SJSA1 (cell line): ENCODE data around the gene ZRANB1. TPM values are rescaled to one million over a fixed set of nuclear protein-coding genes. Genes with fewer than 3 reads are reported as not detected.

Experiments
- DNase-seq, 2 experiments: peaks; one replicate each; pipeline ENCODE4 v3.0.0-alpha.2; 2015 to 2020; ENCODE audit warnings: low spot score in 2 of 2, low read depth in 1 of 2
- H3K27ac ChIP-seq: fragments of 250-450 bp; sonication (Bioruptor Pico); 2 replicates; pipeline ENCODE4 v1.5.1; 2020; ENCODE audit warnings: mild to moderate bottlenecking, moderate library complexity
- H3K27me3 ChIP-seq: fragments of 250-450 bp; sonication (Bioruptor Pico); replicated peaks from 2 replicates; pipeline ENCODE4 v1.5.1; 2020; ENCODE audit warnings: mild to moderate bottlenecking, moderate library complexity
- H3K36me3 ChIP-seq: fragments of 250-450 bp; sonication (Bioruptor Pico); 2 replicates; pipeline ENCODE4 v1.5.1; 2020; ENCODE audit warnings: mild to moderate bottlenecking
- H3K4me1 ChIP-seq: fragments of 250-450 bp; sonication (Bioruptor Pico); replicated peaks from 2 replicates; pipeline ENCODE4 v1.6.1; 2021; ENCODE audit warnings: mild to moderate bottlenecking
- H3K4me3 ChIP-seq: fragments of 250-450 bp; sonication (Bioruptor Pico); 2 replicates; pipeline ENCODE4 v1.5.1; 2020; ENCODE audit warnings: mild to moderate bottlenecking
- H3K9me3 ChIP-seq: fragments of 250-450 bp; sonication (Bioruptor Pico); replicated peaks from 2 replicates; pipeline ENCODE4 v1.5.1; 2020; ENCODE audit warnings: mild to moderate bottlenecking
- total RNA-seq: library from RNA; depleted of rRNA; stranded (reverse); fragments of >200 nt; shearing (Covaris generic); gene quantifications from 2 replicates; pipeline ENCODE4 v1.2.3, GENCODE V29; 2014

Gene ZRANB1
- total RNA-seq, 1 experiment from 2014 or later = 27.1 TPM

DNA sequence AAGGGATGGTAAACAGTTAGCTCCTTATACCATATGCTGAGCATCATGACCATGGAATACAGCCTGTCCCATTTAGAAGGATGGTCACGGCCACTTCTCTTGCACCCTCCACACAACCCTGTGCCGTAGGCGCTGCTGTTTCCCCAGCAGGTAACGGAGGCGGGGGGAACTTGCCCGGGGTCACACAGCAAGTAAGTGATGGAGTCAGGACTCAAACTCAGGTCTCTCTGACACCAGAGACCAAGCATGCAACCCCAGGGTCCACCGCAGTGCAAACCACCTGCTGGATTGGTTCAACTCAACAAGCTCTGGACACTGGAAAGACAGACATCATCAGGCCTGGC is 71.6 kb downstream of the ZRANB1 start:
- Histone ChIP-seq H3K27ac (no peak overlapping the region), H3K4me3 (no peak overlapping the region), H3K36me3 (peaks cover 25% of the 10 kb centered on the region), H3K9me3 (0 out of 2 replicates have a peak, but pooled peaks cover 3% of the 10 kb centered on the region), H3K27me3 (no peaks in the 10 kb centered on the region), H3K4me1 (peaks cover 27% of the 10 kb centered on the region)
- no peak for DNase-seq

DNA sequence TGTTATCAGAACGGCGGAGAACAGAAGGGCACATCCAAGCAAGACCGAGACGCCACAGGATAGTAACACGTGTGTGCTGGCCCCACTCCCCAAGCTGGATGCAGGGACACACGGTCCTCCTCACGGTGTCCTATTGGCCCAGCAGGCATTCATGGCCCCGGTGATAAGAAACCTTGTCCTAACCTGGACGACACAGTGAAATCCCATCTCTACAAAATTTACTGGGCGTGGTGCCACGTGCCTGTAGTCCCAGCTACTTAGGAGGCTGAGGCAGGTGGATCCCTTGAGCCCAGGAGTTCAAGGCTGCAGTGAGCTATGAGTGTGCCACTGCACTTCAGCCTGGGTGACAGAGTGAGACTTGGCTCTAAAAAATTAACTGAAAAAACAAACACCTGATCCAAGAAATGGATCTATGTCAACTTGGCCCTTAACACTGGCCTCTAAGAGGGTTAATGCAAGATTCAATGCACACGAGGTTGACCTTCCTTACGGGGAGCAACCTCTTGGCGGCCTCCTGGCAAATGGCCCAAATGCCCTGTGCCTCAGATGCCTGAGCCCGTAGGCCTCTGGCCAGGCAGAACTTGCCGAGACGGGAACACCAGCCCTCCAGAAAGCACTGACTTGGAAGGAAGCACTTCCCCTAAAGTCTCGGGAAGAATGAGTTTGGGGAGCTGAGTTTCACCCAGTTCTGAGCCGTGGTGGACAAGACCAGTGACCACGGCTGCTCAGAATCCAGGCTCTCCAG is 72.3 kb downstream of the ZRANB1 start:
- Histone ChIP-seq H3K36me3 (peaks cover 24% of the 10 kb centered on the region), H3K9me3 (0 out of 2 replicates have a peak, but pooled peaks cover 3% of the 10 kb centered on the region), H3K27me3 (no peaks in the 10 kb centered on the region), H3K4me1 (peaks cover 27% of the 10 kb centered on the region), H3K27ac (no peak overlapping the region), H3K4me3 (no peak overlapping the region)
- DNase-seq = no peak

DNA sequence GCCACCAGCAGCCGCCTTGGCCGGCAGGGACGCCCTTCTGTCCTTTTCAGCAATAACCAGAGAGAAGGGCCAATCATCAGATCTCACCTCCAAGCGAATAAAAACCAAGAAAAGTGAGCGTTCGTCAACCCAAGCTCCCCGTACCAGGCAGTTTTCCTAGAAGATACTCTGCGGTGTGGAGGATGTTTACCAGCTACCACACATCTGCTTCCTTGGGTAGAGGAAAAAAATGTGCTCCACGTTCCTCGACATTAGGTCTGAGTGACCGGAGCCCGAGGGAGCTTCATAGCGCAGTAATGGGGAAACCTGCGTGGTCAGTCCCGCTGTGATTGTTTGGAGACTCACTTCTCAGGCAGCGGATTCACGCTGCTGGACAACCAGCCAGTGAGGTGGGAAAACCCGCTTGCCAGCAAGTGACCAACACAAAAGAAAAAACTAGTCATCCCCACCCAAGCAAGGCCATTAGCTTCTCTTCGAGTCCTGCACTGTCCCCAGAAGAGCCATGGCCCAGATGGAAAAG is 73.0 kb downstream of the ZRANB1 start:
- H3K9me3 ChIP-seq = 0 out of 2 replicates have a peak, but pooled peaks cover 3% of the 10 kb centered on the region
- no peak overlapping the region for H3K27ac ChIP-seq
- H3K4me3 ChIP-seq = no peak overlapping the region
- no peaks in the 10 kb centered on the region for H3K27me3 ChIP-seq
- no peak for DNase-seq
- peaks cover 26% of the 10 kb centered on the region for H3K36me3 ChIP-seq
- peaks cover 27% of the 10 kb centered on the region for H3K4me1 ChIP-seq

DNA sequence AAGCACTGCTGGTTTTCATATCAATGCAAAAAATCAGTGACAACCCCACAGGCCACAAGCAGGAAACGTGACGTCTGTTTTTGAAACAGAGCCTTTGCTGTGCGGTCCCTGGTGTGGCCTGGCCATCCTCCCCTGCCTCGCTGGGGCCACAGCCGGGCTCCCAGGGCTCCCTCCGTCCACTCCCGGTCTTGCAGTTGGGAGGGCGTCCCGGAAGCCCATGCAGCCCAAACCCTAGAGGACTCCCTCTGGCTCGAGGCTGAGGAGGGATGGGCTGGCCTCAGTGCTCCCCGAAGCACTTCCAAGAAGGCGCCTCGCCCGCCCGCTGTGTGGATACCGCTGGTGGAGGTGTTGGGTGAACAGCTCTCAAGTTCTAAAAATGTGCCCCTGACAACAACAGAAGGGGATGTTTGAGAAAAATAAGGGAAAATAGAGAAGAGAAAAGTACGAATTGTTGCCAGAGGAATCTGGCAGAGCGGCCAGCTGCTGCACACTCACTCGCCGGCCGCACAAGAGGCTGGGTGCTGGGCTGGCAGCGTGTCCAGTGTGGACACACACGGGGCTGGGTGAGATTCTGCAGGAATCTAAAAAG is 73.5 kb downstream of the ZRANB1 start:
- no peak overlapping the region for H3K27ac ChIP-seq
- no peaks in the 10 kb centered on the region for H3K27me3 ChIP-seq
- peaks cover 24% of the 10 kb centered on the region for H3K36me3 ChIP-seq
- 0 out of 2 replicates have a peak, but pooled peaks cover under 1% of the 10 kb centered on the region for H3K9me3 ChIP-seq
- H3K4me1 ChIP-seq = peaks cover 27% of the 10 kb centered on the region
- DNase-seq = no peak
- no peak overlapping the region for H3K4me3 ChIP-seq

DNA sequence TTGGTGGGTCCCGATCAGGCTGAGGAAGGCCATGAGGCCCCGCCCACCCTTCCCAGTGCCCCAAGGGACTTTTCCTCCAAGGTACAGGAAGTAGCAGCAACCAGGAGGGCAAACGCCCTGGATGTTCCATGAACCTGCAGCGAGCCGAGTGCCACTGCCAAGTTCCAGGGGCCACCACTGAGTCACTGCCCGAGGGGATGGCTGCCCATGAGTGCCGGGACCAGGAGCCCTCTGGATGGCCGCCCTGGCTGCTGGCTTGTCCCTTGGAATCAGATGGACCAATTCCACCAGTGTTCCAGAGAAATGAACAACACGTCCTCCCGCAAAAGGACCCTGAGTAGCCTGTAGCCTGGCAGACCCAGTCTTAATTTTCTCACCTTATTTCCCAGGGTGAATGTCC is 74.2 kb downstream of the ZRANB1 start:
- peaks cover 21% of the 10 kb centered on the region for H3K36me3 ChIP-seq
- H3K27ac ChIP-seq = no peak overlapping the region

DNA sequence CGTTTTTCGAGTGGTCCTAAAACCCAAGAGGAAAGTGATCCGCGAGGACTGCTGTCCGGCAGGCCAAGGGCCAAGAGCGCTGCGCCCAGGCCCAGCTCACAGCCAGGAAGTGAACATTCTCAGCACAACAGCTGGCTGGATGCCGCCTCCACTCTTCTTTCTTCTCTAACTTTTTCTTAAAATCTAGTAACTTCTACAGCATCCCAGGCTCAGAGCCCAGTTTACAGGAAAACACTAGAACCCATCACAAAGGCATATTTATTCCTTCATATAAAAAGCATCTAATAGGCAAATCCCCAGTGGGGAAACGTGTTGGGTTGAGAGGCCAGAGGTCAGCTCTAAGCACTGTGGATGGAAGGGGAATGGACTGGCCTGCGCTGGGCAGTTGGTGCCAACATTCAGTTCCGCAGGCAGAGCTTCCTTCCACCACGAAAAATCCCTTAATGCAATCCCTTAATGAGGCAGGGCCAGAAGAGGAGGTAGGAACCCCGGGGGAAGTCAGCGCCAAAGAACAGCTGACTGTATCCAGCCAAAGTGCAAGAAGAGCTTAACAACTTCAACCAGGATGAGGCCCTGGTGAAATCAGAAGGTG is 74.8 kb downstream of the ZRANB1 start:
- Histone ChIP-seq H3K4me3 (no peak overlapping the region), H3K36me3 (peaks cover 23% of the 10 kb centered on the region), H3K4me1 (peaks cover 18% of the 10 kb centered on the region), H3K27me3 (no peaks in the 10 kb centered on the region), H3K9me3 (no peaks in the 10 kb centered on the region), H3K27ac (no peak overlapping the region)
- no peak for DNase-seq

More for the DNA sequence above, 74.2 kb downstream of the ZRANB1 start:
- DNase-seq = no peak
- Histone ChIP-seq H3K9me3 (no peaks in the 10 kb centered on the region), H3K4me1 (peaks cover 24% of the 10 kb centered on the region), H3K4me3 (no peak overlapping the region), H3K27me3 (no peaks in the 10 kb centered on the region)

DNA sequence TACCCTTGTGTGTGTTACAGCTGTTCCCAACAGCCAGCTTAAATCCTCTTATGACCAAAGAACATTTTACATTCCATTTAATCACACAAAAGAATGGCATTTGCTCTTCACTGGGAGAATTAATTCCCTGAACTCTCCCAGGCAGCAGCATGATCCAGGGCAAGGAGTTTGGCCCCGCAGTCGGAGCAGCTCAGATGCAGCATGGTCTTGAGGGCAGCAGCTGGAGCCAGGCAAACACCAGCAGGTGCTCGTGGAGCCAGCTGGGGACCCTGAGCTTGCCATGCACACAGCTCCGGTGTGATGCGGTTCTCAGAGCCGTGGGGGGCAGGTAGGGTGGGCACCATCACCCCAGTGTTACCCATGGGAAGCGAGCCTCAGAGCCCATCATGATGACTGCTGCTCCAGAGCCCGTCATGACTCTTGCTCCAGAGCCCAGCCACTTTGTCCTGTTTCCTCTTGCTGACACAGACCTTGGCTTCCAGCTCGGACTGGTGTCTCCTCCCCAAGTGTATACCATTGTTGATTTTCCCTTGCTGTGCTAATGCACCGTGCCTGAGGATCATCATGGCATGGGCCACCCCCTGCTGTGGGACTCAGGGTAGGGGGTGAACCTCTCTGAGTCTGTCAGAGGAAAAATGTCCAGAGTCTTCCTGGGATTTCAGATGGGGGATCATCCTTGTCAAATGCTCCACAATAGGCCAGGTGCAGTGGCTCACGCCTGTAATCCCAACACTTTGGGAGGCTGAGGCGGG is 75.8 kb downstream of the ZRANB1 start:
- peaks cover 8% of the 10 kb centered on the region for H3K4me1 ChIP-seq
- no peaks in the 10 kb centered on the region for H3K27me3 ChIP-seq
- DNase-seq = no peak
- H3K27ac ChIP-seq = no peak overlapping the region
- H3K36me3 ChIP-seq = peaks cover 25% of the 10 kb centered on the region
- no peak overlapping the region for H3K4me3 ChIP-seq
- H3K9me3 ChIP-seq = no peaks in the 10 kb centered on the region

DNA sequence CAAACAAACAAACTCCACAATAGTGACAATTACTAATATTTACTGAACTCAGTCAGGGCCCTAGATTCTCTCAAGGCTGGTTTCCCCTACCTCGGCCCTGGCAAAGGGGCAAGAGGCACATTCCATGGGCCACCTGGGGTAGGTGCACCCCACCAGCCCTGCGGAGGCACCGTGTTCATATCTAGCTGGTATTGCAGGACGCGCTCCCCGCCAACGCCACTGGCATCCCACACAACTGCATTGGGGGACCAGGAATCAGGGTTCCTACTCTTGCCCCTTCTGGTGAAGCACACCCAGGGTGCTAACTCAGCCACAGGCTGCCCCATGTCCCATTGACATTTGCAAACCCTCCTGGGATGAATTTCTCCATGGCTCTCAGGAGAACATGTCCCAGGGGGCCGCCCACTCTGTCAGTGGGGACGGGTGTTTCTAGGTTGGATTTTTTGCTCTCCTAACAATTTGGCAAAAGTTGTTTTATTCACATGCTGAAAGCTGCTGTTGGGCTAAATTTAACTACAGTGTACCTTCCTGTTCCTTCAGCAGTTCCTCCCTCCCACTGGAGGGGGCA is 76.7 kb downstream of the ZRANB1 start:
- Histone ChIP-seq H3K27me3 (no peaks in the 10 kb centered on the region), H3K36me3 (peaks cover 29% of the 10 kb centered on the region), H3K4me1 (no peaks in the 10 kb centered on the region), H3K27ac (no peak overlapping the region), H3K4me3 (no peak overlapping the region), H3K9me3 (no peaks in the 10 kb centered on the region)
- DNase-seq = no peak

DNA sequence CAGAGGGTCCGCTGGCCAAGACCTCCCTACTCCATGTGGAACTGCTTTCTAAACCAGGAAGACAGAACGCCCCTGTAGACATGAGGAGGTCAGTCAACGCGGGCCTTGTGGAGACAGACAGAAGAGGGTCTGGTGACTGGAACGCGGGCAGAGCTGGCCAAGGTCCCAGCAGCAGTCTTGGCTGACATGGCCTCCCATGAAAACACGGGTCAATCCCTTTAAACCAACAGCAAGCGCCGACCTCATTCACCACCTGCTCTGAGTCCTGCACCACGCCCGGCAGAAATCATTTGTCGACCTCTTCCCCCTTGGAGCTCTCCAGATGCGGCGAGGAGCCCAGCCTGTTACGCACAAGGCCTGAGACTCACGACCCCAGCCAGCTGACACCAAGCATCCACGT is 78.5 kb downstream of the ZRANB1 start:
- Histone ChIP-seq H3K36me3 (peaks cover 37% of the 10 kb centered on the region), H3K4me3 (no peak overlapping the region), H3K27me3 (no peaks in the 10 kb centered on the region), H3K9me3 (no peaks in the 10 kb centered on the region), H3K27ac (no peak overlapping the region), H3K4me1 (peaks cover 4% of the 10 kb centered on the region)
- DNase-seq = no peak

DNA sequence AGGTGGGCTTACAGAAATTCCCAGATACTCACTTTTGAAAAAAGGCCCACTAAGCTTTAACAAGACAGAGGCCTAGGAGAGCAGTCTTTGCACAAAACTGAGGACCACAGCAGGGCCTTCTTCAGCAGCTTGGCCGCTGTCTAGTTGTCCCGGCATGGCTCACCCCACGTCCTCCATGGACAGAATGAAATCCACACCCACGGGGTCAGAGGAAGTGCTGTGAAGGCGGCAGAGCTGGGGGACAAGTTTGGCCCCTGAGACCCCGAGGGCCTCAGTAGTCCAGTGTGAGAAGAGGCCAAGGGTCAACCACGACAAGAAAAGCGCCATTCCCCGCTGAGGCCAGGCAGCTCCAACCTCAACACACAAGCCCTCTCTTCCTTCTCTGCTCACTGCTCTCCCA is 78.9 kb downstream of the ZRANB1 start:
- peaks cover 7% of the 10 kb centered on the region for H3K4me1 ChIP-seq
- no peaks in the 10 kb centered on the region for H3K27me3 ChIP-seq
- no peak overlapping the region for H3K27ac ChIP-seq
- DNase-seq = no peak
- no peak overlapping the region for H3K4me3 ChIP-seq
- H3K9me3 ChIP-seq = no peaks in the 10 kb centered on the region
- H3K36me3 ChIP-seq = peaks cover 42% of the 10 kb centered on the region

DNA sequence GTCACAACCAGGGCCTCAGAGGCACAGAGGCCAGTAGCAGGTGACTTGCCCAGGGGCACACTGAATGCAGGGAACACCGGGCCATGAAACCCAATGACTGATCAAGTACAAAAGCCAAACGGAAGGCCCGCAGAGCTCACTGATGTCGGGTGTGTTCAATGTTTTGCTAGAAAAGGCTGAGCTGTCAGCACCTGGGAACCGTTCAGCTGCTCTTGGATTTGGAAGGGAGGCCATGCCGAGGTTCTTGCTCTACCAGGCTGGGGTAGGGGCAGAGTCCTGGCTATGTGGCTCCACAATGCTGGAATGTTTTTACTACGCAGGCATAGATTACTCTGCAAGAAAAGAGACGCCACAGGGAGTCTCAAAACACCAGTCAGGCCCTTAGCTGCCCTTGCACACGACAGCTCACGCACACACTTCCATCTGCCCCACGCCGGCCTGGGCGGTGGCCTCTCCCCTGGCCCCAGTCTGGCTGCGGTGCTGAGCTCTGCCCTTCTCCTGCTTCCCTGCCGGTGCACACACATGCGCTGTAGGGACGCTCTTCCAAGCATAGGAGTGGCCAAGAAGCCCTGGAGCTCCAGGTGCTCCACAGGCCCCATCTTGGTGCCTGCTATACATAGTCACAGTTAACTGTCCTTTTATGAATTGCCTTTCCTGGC is 79.9 kb downstream of the ZRANB1 start:
- H3K27me3 ChIP-seq = no peaks in the 10 kb centered on the region
- DNase-seq = no peak
- peaks cover 7% of the 10 kb centered on the region for H3K4me1 ChIP-seq
- H3K4me3 ChIP-seq = no peak overlapping the region
- H3K27ac ChIP-seq = no peak overlapping the region
- H3K36me3 ChIP-seq = peaks cover 49% of the 10 kb centered on the region
- H3K9me3 ChIP-seq = no peaks in the 10 kb centered on the region

DNA sequence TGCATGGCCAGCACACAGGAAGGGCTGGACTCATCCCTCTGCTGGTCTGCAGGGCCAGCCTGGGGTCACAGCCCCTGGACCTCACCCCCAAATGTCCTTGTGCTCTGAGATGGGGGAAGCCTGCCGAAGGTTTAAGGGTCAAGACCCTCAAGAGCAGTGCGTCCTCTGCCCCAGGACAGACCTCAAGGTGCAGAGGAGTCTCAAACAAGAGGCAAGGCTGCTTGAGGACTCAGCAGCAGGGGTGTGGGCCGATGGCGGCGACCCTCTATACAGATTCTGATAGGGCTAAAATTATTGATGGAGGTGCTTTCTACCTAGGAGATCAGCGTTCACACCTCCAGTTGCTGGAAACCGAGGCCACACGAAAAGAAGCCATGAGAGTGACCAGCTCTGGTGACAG is 80.7 kb downstream of the ZRANB1 start:
- no peak for DNase-seq
- Histone ChIP-seq H3K9me3 (no peaks in the 10 kb centered on the region), H3K27ac (no peak overlapping the region), H3K36me3 (peaks cover 52% of the 10 kb centered on the region), H3K4me1 (peaks cover 7% of the 10 kb centered on the region), H3K4me3 (no peak overlapping the region), H3K27me3 (no peaks in the 10 kb centered on the region)

DNA sequence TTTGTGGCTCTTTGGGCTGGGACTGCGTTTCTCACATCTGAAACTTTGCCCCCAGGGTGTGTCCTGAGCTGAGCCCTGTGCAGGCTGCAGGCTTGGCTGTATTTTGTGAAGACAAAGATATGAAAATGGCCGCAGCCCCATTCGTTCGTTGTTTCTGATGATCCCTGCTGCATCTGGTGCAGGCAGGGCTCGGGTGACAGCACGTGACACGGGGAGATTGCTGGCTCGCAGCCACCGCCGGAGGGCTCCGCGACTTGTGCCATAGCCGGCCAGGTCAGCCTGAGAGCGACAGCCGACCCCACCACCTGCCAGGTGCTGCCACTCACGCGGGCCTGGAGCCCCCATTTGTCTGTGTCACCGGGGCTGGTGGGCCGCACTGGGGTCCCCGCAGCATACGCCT is 81.3 kb downstream of the ZRANB1 start:
- no peaks in the 10 kb centered on the region for H3K9me3 ChIP-seq
- peaks cover 52% of the 10 kb centered on the region for H3K36me3 ChIP-seq
- peaks cover 7% of the 10 kb centered on the region for H3K4me1 ChIP-seq
- no peak overlapping the region for H3K4me3 ChIP-seq
- H3K27me3 ChIP-seq = no peaks in the 10 kb centered on the region
- H3K27ac ChIP-seq = no peak overlapping the region
- no peak for DNase-seq
